ENCODE measurements around the gene UBR3. TPM values are rescaled to one million over a fixed set of nuclear protein-coding genes. Genes with fewer than 3 reads are reported as not detected.
A peak's percentile ranks its signal among the peaks of the same experiment; 100 is the strongest.
"Not testable (repeated sequence)": the region's sequence is repeated elsewhere in the genome, so short reads cannot be mapped to it uniquely, and the experiment has no call there.

The UBR3 gene
- total and polyA plus RNA-seq, 8 donors, result 4.8 to 151 (median 37.3) TPM

GRCh38 chr2:170118641-170119040 is 291.4 kb downstream of the UBR3 start:
- Histone ChIP-seq H3K27ac (no peak overlapping the region), H3K36me3 (no peaks in the 10 kb centered on the region), H3K4me1 (peaks cover 0 to 5% (median 0%) of the 10 kb centered on the region in 4 donors), H3K9me3 (peaks cover 0 to 17% (median 3%) of the 10 kb centered on the region in 4 donors), H3K27me3 (no peaks in the 10 kb centered on the region), H3K4me3 (no peak overlapping the region)
- 79 to 89% (median 87%) methylated on average over 2 of the region's 2 CpGs for WGBS, 5 donors
- intact Hi-C loops (cut with DNase I; ENCODE audit: low total_unique reads), result no loop called here
- TF ChIP-seq, protein P1, sequence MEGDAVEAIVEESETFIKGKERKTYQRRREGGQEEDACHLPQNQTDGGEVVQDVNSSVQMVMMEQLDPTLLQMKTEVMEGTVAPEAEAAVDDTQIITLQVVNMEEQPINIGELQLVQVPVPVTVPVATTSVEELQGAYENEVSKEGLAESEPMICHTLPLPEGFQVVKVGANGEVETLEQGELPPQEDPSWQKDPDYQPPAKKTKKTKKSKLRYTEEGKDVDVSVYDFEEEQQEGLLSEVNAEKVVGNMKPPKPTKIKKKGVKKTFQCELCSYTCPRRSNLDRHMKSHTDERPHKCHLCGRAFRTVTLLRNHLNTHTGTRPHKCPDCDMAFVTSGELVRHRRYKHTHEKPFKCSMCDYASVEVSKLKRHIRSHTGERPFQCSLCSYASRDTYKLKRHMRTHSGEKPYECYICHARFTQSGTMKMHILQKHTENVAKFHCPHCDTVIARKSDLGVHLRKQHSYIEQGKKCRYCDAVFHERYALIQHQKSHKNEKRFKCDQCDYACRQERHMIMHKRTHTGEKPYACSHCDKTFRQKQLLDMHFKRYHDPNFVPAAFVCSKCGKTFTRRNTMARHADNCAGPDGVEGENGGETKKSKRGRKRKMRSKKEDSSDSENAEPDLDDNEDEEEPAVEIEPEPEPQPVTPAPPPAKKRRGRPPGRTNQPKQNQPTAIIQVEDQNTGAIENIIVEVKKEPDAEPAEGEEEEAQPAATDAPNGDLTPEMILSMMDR (IDR thresholded peaks at IDR 0.05), result no peak
- no peak for TF ChIP-seq POLR2AphosphoS5 (IDR thresholded peaks at IDR 0.05)
- no peak for TF ChIP-seq POLR2A (IDR thresholded peaks at IDR 0.05)
- no peak for TF ChIP-seq EP300 (IDR thresholded peaks at IDR 0.05)
- DNase-seq, result no peak

- H3K4me3 ChIP-seq; H3K27me3 ChIP-seq; H3K36me3 ChIP-seq; DNase-seq; intact Hi-C loops (cut with DNase I; ENCODE audit: low total_unique reads); H3K27ac ChIP-seq: not testable (repeated sequence)
- peaks cover 0 to 17% (median 3%) of the 10 kb centered on the region in 4 donors for H3K9me3 ChIP-seq
- peaks cover 0 to 11% (median 0%) of the 10 kb centered on the region in 4 donors for H3K4me1 ChIP-seq
- WGBS, 5 donors, result 58 to 68% (median 63%) methylated on average over 4 of the region's 4 CpGs
Measured at GRCh38 chr2:170119326-170119725, 292.1 kb downstream of the UBR3 start.

DNA sequence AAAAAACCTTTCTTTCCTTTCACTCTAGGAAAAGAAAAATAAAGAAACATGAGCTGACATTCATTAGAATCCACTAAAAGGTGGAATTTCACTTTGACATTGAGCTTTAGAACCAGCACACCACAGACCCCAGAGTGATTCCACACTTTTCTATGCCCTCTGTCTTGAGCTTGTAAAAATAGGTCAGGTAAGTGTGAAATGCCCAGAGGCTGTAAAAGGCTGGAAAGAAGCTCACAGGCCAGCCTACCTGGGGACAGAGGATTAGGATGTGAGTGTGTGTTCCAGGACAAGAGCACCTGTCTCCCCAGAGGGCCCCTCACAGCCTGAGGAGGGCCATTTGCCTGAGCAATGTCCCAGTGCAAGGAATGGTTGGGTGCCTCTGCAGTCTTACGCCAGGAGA is 294.4 kb downstream of the UBR3 start:
- TF ChIP-seq POLR2A (IDR thresholded peaks at IDR 0.05), result no peak
- TF ChIP-seq EP300 (IDR thresholded peaks at IDR 0.05), result no peak
- TF ChIP-seq, protein P1 (IDR thresholded peaks at IDR 0.05), result no peak
- no peak for TF ChIP-seq POLR2AphosphoS5 (IDR thresholded peaks at IDR 0.05)
- H3K36me3 ChIP-seq, result no peaks in the 10 kb centered on the region
- peaks cover 0 to 16% (median 0%) of the 10 kb centered on the region in 4 donors for H3K4me1 ChIP-seq
- intact Hi-C loops (cut with DNase I; ENCODE audit: low total_unique reads), result no loop called here
- H3K9me3 ChIP-seq, result peaks cover 0 to 12% (median 3%) of the 10 kb centered on the region in 4 donors
- no peak overlapping the region for H3K4me3 ChIP-seq
- DNase-seq, result no peak
- H3K27me3 ChIP-seq, result peaks cover 0 to 9% (median 0%) of the 10 kb centered on the region in 3 donors
- H3K27ac ChIP-seq, result no peak overlapping the region
- WGBS, 5 donors, result 83 to 100% (median 95%) methylated on average over 1 of the region's 1 CpG

- Histone ChIP-seq H3K27me3 (peaks cover 0 to 9% (median 0%) of the 10 kb centered on the region in 3 donors), H3K36me3 (no peaks in the 10 kb centered on the region), H3K4me3 (no peak overlapping the region), H3K4me1 (peaks cover 0 to 16% (median 0%) of the 10 kb centered on the region in 4 donors), H3K9me3 (peaks cover 0 to 12% (median 3%) of the 10 kb centered on the region in 4 donors), H3K27ac (no peak overlapping the region)
- intact Hi-C loops (cut with DNase I; ENCODE audit: low total_unique reads), result no loop called here
- TF ChIP-seq POLR2A (IDR thresholded peaks at IDR 0.05) (no peak), POLR2AphosphoS5 (IDR thresholded peaks at IDR 0.05) (peak in 1 of 3 donors; percentile 18)
- TF ChIP-seq, protein P1 (IDR thresholded peaks at IDR 0.05), result no peak
- peak in 1 of 2 donors; percentile 78 for DNase-seq
Measured at GRCh38 chr2:170122883-170123547, 295.8 kb downstream of the UBR3 start.

DNA sequence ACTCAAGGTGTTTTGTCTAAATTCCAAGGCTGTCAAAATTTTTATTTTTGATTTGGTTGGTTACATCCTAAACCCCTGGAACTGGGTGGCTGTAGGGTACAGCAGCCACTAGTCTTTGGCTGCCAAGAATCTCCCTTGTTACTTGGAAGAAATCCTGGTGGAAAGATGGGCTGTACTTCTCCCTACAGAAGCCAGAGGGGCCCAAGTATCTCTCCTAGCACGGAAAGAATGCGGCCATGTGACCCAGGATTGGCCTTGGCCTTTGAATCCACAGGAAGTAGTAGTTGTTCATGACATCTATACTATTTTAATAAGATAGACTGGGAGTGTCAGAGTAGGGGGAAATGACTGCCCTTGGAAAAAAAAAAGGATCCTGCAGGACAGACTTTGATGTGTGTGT is 296.3 kb downstream of the UBR3 start:
- WGBS, 5 donors, result 40 to 59% (median 54%) methylated on average over 2 of the region's 2 CpGs
- no peaks in the 10 kb centered on the region for H3K36me3 ChIP-seq
- peaks cover 0 to 9% (median 0%) of the 10 kb centered on the region in 3 donors for H3K27me3 ChIP-seq
- peaks cover 0 to 16% (median 0%) of the 10 kb centered on the region in 4 donors for H3K4me1 ChIP-seq
- intact Hi-C loops (cut with DNase I; ENCODE audit: low total_unique reads), result no loop called here
- H3K27ac ChIP-seq, result peak overlapping the region in 2 of 5 donors; percentile 13 to 39
- H3K4me3 ChIP-seq, result no peak overlapping the region
- H3K9me3 ChIP-seq, result peaks cover 0 to 12% (median 3%) of the 10 kb centered on the region in 4 donors
- peak in 1 of 2 donors; percentile 26 for DNase-seq
- TF ChIP-seq POLR2AphosphoS5 (IDR thresholded peaks at IDR 0.05) (no peak), POLR2A (IDR thresholded peaks at IDR 0.05) (no peak), EP300 (IDR thresholded peaks at IDR 0.05) (no peak)
- TF ChIP-seq, protein P1 (IDR thresholded peaks at IDR 0.05), result no peak

- H3K27me3 ChIP-seq; DNase-seq; H3K9me3 ChIP-seq; H3K36me3 ChIP-seq; H3K27ac ChIP-seq; H3K4me3 ChIP-seq; intact Hi-C loops (cut with DNase I; ENCODE audit: low total_unique reads): not testable (repeated sequence)
- 71 to 87% (median 72%) methylated on average over 4 to 8 of the region's 8 CpGs for WGBS, 5 donors
- peaks cover 0 to 16% (median 0%) of the 10 kb centered on the region in 4 donors for H3K4me1 ChIP-seq
Measured at GRCh38 chr2:170126138-170126728, 299.0 kb downstream of the UBR3 start.
